GM19397 (cell line): ENCODE results near the gene EGFL7.

Experiments used
- ATAC-seq: cut with Tn5 transposase; IDR thresholded peaks from one replicate; pipeline ENCODE4 v1.9.1; 2021; ENCODE audit warnings: mild to moderate bottlenecking, moderate library complexity; ENCODE audit not compliant: unreplicated experiment

The EGFL7 gene

GRCh38 chr9:136671646-136672430, 9.1 kb downstream of the EGFL7 start:
- no peak for ATAC-seq

- no peak for ATAC-seq
These were observed 9.8 kb downstream of the EGFL7 start for GRCh38 chr9:136672431-136673087.

DNA sequence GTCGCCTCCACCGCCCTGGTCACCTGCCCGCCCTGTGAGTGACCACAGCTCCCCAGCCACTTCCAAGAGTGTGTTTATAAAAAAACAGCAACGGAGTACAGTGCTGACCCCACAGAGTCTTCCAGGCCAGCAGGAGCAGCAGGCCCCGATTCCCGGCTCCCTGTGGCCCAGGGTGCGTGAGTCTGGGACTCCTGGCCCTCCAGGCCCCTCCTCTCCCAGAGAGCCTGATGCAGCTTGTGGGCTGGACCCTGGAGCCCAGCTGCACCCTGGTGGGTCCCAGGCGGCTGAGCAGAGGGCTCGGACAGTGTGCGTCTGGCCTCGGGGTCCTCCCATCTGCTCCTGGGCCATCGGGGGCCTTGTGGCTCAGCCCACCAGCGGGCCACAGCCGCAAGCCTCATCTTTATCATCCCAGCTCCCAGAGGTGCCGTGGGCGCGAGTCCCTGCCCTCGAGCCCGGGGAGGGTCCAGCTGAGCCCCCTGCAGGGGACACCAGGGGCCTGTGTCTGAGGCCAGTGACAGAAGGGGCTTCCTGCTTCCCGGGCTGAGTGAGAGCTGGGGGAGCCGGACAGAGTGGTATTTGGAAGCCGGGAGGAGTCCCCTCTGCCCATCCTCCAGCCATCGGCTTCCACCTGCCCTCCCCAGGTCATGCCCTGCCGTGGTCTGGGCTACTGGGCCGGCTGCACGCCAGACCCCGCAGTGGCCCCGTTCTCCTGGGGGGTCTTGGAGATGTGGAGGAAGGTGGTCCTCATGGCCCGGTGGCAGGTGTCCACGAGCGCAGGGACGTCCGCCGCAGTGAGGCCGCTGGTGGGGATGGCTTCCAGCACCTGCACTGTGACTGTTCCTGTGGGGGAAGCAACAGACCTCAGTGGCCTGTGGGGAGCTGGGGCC, 10.6 kb downstream of the EGFL7 start:
- ATAC-seq: no peak

- no peak for ATAC-seq
These were observed 11.5 kb downstream of the EGFL7 start for GRCh38 chr9:136673975-136674785.

DNA sequence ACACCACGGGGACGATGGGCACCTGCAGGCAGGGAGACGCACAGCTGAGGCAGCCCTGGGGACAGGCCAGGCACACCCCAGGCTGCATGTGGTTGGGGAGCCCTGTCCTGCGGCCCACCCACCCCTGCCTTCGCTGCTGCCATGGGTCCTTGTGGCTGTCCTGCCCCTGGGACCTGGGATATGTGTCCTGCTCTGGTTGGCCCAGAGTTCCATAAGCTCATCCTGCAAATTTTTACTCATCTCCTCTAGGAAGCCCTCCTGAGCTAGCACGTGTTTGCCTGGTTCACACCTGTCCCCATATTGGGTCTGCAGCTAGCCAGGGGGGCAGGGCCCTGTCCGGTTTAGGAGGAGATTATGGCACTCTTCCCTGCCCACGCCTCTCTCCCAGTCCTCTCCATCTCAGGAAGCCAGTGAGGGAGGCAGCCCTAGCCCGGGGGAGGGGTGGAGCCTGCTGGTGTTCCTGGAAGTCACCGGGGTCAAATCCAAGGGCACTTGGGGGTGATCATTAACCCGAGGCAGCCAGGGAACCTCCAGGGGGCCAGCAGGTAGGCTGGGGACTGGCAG, 12.2 kb downstream of the EGFL7 start:
- no peak for ATAC-seq

- no peak for ATAC-seq
These were observed 13.0 kb downstream of the EGFL7 start for GRCh38 chr9:136675477-136676296.

GRCh38 chr9:136676297-136676794, 13.6 kb downstream of the EGFL7 start:
- no peak for ATAC-seq

- no peak for ATAC-seq
These were observed 14.4 kb downstream of the EGFL7 start for GRCh38 chr9:136676920-136677686.

- no peak for ATAC-seq
These were observed 15.3 kb downstream of the EGFL7 start for GRCh38 chr9:136678034-136678433.

GRCh38 chr9:136678624-136679023, 15.9 kb downstream of the EGFL7 start:
- ATAC-seq: no peak

GRCh38 chr9:136679431-136679941, 16.8 kb downstream of the EGFL7 start:
- ATAC-seq: no peak

DNA sequence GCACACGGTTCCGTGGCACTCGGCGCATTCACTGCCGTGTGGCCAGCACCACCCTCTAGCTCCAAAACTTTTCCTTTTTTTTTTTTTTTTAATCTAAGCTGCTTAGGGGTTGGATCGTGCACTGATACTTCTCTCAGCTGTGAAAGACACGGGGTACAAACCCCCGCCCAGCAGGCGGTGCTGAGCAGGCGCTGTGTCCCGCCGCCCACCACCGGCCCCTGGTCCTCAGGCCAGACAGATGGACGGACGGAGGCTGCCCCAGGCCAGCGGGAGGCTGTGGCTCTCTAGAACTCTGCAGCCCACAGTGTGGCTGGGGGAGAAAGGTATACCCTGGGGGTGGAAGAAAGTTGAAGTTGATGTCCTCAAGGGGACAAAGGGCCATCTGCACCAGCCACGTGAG, 18.3 kb downstream of the EGFL7 start:
- no peak for ATAC-seq

- ATAC-seq: no peak
These were observed 19.4 kb downstream of the EGFL7 start for GRCh38 chr9:136681945-136682699.

DNA sequence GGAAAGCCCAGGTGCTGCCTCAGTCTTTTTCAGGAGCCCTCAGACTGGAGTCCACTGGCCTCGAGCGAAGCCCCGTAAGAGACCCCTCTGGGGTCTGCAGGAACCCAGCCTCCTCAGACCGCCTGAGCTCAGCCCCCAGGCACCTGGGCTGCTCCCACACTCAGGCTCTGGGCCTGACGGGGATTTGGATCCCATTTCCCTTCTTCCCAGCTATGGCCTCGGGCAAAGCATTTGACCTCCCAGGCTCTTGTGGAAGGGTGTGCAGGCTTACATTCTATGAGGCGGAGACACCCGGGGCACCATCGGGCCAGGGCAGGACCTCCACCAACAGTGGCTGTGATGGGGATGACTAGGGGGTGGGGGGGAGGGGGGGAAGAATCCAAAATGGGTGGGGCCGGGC, 20.0 kb downstream of the EGFL7 start:
- ATAC-seq: no peak

- no peak for ATAC-seq
These were observed 20.5 kb downstream of the EGFL7 start for GRCh38 chr9:136683173-136683745.

DNA sequence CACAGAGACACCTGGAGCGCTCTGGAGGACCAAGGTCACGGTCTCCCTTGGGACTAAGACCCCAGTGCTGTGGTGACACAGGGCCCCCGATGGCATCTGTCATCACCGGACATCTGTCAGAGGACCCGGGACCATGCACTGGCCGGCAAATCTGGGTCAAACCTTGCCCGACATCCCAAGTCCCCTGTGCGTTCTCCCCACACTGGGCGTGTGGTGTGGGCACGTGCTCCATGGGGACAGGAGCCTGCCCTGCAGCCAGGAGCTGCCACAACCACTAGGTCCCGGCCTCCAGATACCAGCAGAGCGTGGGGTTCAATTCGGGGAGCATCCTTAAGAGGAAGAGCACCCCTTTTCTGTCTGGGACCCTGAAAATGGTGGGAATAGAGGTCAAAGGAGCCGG, 21.0 kb downstream of the EGFL7 start:
- ATAC-seq: no peak

DNA sequence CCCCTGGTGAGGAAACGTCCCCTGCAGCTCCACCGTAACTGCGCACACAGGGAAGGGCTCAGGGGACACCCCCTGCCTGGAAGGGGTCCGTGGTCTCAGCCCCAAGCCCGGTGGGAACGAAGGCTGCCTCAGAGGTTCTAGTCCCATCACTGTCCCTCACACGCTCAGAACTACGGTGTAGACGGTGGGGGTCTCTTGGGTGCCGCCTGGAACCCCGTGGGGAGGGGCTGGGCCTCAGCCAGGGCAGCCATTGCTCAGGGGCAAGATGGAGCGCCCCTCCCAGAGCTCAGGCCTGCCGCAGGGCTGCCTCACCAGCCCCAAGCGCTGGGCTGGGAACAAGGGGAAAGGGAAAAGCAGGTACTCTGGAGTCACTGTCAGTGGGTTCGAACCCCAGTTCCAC, 21.6 kb downstream of the EGFL7 start:
- ATAC-seq: no peak
